ENCODE results near the gene INSR. TPM values are rescaled to one million over a fixed set of nuclear protein-coding genes. Genes with fewer than 3 reads are reported as not detected.
A peak's percentile ranks its signal among the peaks of the same experiment; 100 is the strongest.

Gene INSR
- total RNA-seq, 4 donors from 2014 or later: 38.9 to 101 (median 67.7) TPM

DNA sequence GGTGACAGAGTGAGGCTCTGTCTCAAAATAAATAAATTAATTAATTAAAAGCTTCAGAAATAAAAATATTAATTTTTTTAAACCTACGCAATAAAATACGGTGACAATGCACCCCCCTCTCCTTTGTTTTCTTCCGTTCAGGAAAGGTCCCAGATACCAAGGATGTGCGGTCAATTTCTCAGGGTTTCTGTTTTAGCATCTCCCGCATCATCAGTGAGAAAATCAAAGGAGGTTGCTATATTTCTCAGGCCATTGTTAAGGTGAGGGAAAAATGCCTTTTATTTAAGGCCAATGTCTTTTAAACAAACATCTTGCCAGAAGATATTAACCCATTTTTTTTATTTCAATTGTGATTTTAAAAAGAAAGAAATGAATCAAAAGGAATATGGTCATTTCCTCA is 111.7 kb downstream of the INSR start:
- no peak for TF ChIP-seq POLR2A (IDR thresholded peaks at IDR 0.05)
- TF ChIP-seq CTCF (IDR thresholded peaks at IDR 0.05): no peak
- Histone ChIP-seq H3K4me1 (peaks cover 21 to 58% of the 10 kb centered on the region in 2 donors), H3K9me3 (no peaks in the 10 kb centered on the region), H3K36me3 (no peaks in the 10 kb centered on the region), H3K27me3 (no peaks in the 10 kb centered on the region), H3K4me3 (replicated peaks in 1 of 3) (no peak overlapping the region), H3K27ac (peak overlapping the region; percentile 57 to 85 (median 79))
- WGBS, 2 donors: 82% methylated on average over 5 of the region's 5 CpGs
- intact Hi-C loops (cut with DNase I): no loop called here
- no peak for DNase-seq

DNA sequence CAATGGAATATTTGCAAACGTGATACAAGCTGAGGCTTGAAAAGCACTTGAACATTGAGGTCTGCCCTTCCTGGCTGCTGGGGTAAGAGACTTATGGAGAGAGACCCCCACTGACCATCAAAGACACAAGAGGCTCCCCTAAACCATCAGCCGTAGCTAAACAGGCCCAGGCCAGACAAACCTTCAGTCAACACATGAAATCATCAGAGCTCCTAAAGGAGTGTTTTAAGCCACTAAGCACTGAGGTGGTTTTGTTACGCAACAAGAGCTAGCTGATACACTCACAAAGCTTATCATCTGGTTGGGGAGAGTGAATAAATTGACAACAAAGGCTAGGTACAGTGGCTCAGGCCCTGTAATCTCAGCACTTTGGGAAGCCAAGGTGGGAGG is 114.3 kb downstream of the INSR start:
- H3K4me3 ChIP-seq (replicated peaks in 1 of 3): no peak overlapping the region
- DNase-seq: no peak
- TF ChIP-seq CTCF (IDR thresholded peaks at IDR 0.05) (no peak), POLR2A (IDR thresholded peaks at IDR 0.05) (no peak)
- H3K36me3 ChIP-seq: no peaks in the 10 kb centered on the region
- intact Hi-C loops (cut with DNase I): no loop called here
- no peaks in the 10 kb centered on the region for H3K27me3 ChIP-seq
- H3K9me3 ChIP-seq: no peaks in the 10 kb centered on the region
- H3K27ac ChIP-seq: peak overlapping the region in 1 of 3 donors; percentile 44
- H3K4me1 ChIP-seq: peaks cover 21 to 58% of the 10 kb centered on the region in 2 donors
- 62 to 81% methylated on average over 3 of the region's 3 CpGs for WGBS, 2 donors

GRCh38 chr19:7177926-7178325 is 116.3 kb downstream of the INSR start:
- H3K4me3 ChIP-seq (replicated peaks in 1 of 3): no peak overlapping the region
- WGBS, 2 donors: 67 to 78% methylated on average over 7 of the region's 7 CpGs
- intact Hi-C loops (cut with DNase I): no loop called here
- no peaks in the 10 kb centered on the region for H3K27me3 ChIP-seq
- no peak overlapping the region for H3K27ac ChIP-seq
- no peaks in the 10 kb centered on the region for H3K9me3 ChIP-seq
- H3K4me1 ChIP-seq: peaks cover 15 to 51% of the 10 kb centered on the region in 2 donors
- DNase-seq: no peak
- TF ChIP-seq POLR2A (IDR thresholded peaks at IDR 0.05): no peak
- peaks cover 0 to 5% of the 10 kb centered on the region in 2 donors for H3K36me3 ChIP-seq

DNA sequence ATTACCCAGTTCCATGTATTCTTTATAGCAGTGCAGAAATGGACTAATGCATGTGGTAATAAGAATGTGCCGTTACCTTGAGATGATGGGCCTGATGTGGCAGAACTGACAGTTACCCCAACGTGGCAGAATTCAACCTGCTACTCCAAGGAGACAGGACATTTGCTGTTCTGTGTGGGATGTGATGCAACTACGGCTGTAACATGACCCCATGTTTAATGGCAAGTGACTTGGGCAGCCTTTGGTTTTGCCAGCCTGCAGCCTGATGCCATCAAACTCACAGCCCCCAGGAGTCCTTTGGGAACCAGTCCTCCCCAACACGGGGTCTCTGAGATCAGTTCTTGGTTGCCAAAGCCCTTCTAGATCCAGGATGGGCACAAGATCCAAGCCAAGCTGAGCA is 117.4 kb downstream of the INSR start:
- 85 to 96% methylated on average over 4 of the region's 4 CpGs for WGBS, 2 donors
- TF ChIP-seq POLR2A (IDR thresholded peaks at IDR 0.05): no peak
- no peak for TF ChIP-seq CTCF (IDR thresholded peaks at IDR 0.05)
- Histone ChIP-seq H3K27ac (no peak overlapping the region), H3K36me3 (peaks cover 0 to 5% of the 10 kb centered on the region in 2 donors), H3K27me3 (no peaks in the 10 kb centered on the region), H3K4me3 (replicated peaks in 1 of 3) (no peak overlapping the region), H3K9me3 (no peaks in the 10 kb centered on the region), H3K4me1 (peaks cover 5 to 40% of the 10 kb centered on the region in 2 donors)
- intact Hi-C loops (cut with DNase I): no loop called here
- DNase-seq: no peak

DNA sequence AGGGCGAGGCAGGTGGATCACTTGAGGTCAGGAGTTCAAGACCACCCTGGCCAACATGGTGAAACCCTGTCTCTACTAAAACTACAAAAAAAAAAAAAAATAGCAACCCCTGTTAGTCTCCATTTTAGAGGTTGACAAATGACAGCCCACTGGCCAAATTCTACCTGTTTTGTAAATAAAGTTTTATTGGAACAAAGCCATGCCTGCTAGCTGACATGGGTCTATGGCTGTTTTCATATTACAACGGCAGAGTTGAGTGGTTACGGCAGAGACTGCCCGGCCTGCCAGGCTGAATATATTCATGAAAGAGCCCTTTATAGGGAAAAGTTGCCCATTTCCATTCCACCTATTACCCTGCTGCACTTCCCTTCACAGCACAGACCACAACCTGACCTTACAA is 121.4 kb downstream of the INSR start:
- intact Hi-C loops (cut with DNase I): no loop called here
- Histone ChIP-seq H3K27ac (no peak overlapping the region), H3K4me1 (peaks cover 0 to under 1% of the 10 kb centered on the region in 2 donors), H3K36me3 (peaks cover 22 to 26% of the 10 kb centered on the region in 2 donors), H3K4me3 (replicated peaks in 1 of 3) (no peak overlapping the region), H3K9me3 (no peaks in the 10 kb centered on the region), H3K27me3 (no peaks in the 10 kb centered on the region)
- WGBS, 2 donors: 94 to 96% methylated on average over 4 of the region's 4 CpGs
- no peak for DNase-seq
- TF ChIP-seq POLR2A (IDR thresholded peaks at IDR 0.05) (no peak), CTCF (IDR thresholded peaks at IDR 0.05) (no peak)

DNA sequence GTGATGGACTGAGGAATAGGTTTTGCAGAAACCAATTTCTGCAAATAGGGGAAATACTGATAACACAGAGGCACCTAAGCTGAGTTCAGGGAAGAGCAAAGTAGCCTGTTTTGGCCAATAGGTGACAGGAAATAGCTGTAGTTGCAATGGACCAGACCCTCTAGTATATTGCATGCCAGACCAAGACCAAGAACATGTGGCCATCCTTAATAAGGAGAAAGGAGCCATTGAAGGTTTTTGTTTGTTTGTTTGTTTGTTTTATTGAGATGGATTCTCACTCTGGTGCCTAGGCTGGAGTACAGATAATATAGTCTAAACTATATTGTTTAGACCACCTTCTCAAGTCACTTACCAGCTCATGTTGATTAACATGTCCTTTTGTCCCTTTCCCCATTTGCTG is 123.2 kb downstream of the INSR start:
- peaks cover 35 to 41% of the 10 kb centered on the region in 2 donors for H3K36me3 ChIP-seq
- no peak overlapping the region for H3K27ac ChIP-seq
- DNase-seq: no peak

More for the DNA sequence above, 123.2 kb downstream of the INSR start:
- no peak overlapping the region for H3K4me3 ChIP-seq (replicated peaks in 1 of 3)
- no peak for TF ChIP-seq CTCF (IDR thresholded peaks at IDR 0.05)
- no peak for TF ChIP-seq POLR2A (IDR thresholded peaks at IDR 0.05)
- no peaks in the 10 kb centered on the region for H3K4me1 ChIP-seq
- intact Hi-C loops (cut with DNase I): no loop called here
- no peaks in the 10 kb centered on the region for H3K9me3 ChIP-seq
- no peaks in the 10 kb centered on the region for H3K27me3 ChIP-seq

Measured in thyroid gland (tissue), 4 donors.